SJSA1 (cell line): ENCODE results near the gene ZNF277. TPM values are rescaled to one million over a fixed set of nuclear protein-coding genes. Genes with fewer than 3 reads are reported as not detected.
A peak's percentile ranks its signal among the peaks of the same experiment; 100 is the strongest.

ENCODE experiments used
- DNase-seq, 2 experiments: peaks; one replicate each; pipeline ENCODE4 v3.0.0-alpha.2; 2015 to 2020; ENCODE audit warnings: low spot score in 2 of 2, low read depth in 1 of 2
- H3K27ac ChIP-seq: fragments of 250-450 bp; sonication (Bioruptor Pico); 2 replicates; pipeline ENCODE4 v1.5.1; 2020; ENCODE audit warnings: mild to moderate bottlenecking, moderate library complexity
- H3K27me3 ChIP-seq: fragments of 250-450 bp; sonication (Bioruptor Pico); replicated peaks from 2 replicates; pipeline ENCODE4 v1.5.1; 2020; ENCODE audit warnings: mild to moderate bottlenecking, moderate library complexity
- H3K36me3 ChIP-seq: fragments of 250-450 bp; sonication (Bioruptor Pico); 2 replicates; pipeline ENCODE4 v1.5.1; 2020; ENCODE audit warnings: mild to moderate bottlenecking
- H3K4me1 ChIP-seq: fragments of 250-450 bp; sonication (Bioruptor Pico); replicated peaks from 2 replicates; pipeline ENCODE4 v1.6.1; 2021; ENCODE audit warnings: mild to moderate bottlenecking
- H3K4me3 ChIP-seq: fragments of 250-450 bp; sonication (Bioruptor Pico); 2 replicates; pipeline ENCODE4 v1.5.1; 2020; ENCODE audit warnings: mild to moderate bottlenecking
- H3K9me3 ChIP-seq: fragments of 250-450 bp; sonication (Bioruptor Pico); replicated peaks from 2 replicates; pipeline ENCODE4 v1.5.1; 2020; ENCODE audit warnings: mild to moderate bottlenecking
- total RNA-seq: library from RNA; depleted of rRNA; stranded (reverse); fragments of >200 nt; shearing (Covaris generic); gene quantifications from 2 replicates; pipeline ENCODE4 v1.2.3, GENCODE V29; 2014

The ZNF277 gene
- total RNA-seq, 1 experiment from 2014 or later = 14.7 TPM

DNA sequence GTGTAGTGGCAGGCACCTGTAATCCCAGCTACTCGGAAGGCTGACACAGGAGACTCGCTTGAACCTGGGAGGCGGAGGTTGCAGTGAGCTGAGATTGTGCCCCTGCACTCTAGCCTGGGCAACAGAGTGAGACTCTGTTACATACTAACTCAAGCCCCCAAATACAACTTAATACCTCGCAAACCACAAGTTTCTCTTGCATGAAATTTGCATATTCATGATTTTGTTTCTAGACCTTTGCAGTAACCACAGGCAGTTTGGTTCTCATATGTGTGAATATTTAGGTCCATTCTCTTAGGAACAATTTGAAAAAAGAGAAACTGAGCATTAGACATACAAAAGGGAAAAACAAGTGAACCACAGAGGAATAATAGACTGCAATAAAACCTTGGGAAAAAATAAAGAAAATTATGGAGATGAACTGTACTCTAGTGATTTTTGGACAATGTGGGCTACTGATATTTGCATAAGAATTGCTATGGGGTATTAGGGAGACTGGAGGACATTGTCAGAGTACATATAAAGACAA is 77.0 kb downstream of the ZNF277 start:
- Histone ChIP-seq H3K4me1 (no peaks in the 10 kb centered on the region), H3K27ac (no peak overlapping the region), H3K4me3 (no peak overlapping the region), H3K27me3 (no peaks in the 10 kb centered on the region), H3K36me3 (no peaks in the 10 kb centered on the region), H3K9me3 (no peaks in the 10 kb centered on the region)
- DNase-seq = no peak

DNA sequence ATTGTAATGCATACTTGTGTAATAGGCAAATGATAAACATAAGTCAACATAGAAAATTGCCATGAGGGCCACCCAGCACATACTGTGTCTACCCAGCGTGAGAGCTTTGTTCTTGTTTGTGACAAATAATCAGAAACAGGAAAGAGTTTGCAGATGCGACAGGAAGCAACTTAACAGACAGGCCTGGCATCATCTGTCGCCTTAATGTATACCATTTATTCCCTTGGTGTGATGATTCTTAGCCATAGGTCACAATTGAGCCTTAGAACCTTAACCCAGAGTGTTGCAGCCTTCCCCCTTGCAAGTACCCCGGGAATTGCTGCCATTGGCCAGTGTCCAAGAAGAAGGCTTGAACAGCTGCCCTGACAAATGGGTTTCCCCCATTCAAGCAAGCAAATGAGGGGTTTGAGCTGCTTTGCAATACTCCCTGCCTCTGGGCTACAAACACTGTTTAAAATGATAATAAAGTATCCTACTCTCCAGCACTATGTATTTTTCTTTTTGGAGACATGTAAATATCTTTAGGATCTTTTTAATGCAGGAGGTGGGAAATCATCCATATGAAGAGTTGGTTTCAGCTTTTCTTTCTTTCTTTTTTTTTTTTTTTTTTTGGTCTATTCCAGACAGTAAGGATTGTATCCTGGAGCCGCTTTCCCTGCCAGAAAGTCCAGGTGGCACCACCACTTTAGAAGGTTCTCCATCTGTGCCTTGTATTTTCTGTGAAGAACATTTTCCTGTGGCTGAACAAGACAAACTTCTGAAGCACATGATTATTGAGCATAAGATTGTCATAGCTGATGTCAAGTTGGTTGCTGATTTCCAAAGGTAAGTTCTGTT is 80.0 kb downstream of the ZNF277 start:
- Histone ChIP-seq H3K27me3 (no peaks in the 10 kb centered on the region), H3K9me3 (no peaks in the 10 kb centered on the region), H3K4me1 (peaks cover 7% of the 10 kb centered on the region), H3K36me3 (no peaks in the 10 kb centered on the region), H3K4me3 (no peak overlapping the region), H3K27ac (no peak overlapping the region)
- DNase-seq = no peak

DNA sequence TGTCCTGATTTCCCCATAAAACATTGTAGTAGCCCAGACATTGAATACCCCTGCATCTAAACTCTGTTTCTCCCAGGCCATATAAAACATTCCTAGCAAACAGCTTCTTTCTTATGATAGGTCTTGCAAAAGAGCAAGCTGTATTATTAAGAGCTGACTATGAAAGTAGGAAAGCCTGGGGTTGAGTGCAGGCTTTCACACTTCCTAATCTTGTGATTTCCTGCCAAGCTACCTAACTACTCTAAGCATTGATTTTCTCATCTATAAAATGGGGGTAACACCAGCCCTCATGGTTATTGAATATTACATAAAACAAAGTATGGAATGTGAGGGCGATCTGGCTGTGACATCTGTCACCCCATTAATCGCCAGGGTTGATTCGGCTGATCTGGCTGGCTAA is 81.8 kb downstream of the ZNF277 start:
- H3K27ac ChIP-seq = no peak overlapping the region
- no peak for DNase-seq
- H3K36me3 ChIP-seq = no peaks in the 10 kb centered on the region
- H3K4me1 ChIP-seq = peaks cover 7% of the 10 kb centered on the region
- no peaks in the 10 kb centered on the region for H3K9me3 ChIP-seq
- H3K27me3 ChIP-seq = no peaks in the 10 kb centered on the region
- H3K4me3 ChIP-seq = no peak overlapping the region

DNA sequence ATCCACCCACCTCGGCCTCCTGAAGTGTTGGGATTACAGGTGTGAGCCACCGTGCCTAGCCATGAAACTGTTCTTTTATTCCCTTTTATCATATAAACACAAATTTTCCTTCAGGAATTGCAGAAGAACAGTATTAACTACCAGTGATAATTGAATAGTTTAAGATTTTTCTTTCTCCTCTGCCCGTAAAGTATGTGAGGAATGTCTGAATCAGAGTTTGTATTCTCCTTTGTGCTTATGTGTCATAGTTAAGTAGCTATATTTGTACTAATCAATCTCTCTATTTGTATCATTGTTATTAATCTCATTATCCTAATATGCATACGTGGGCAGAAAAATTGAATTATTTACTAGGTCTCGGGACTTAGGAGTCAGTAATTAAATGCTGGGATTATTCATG is 83.6 kb downstream of the ZNF277 start:
- peak in 1 of 2 experiments; percentile 16 for DNase-seq
- H3K27ac ChIP-seq = no peak overlapping the region
- no peaks in the 10 kb centered on the region for H3K27me3 ChIP-seq
- no peaks in the 10 kb centered on the region for H3K9me3 ChIP-seq
- H3K36me3 ChIP-seq = no peaks in the 10 kb centered on the region
- no peak overlapping the region for H3K4me3 ChIP-seq
- H3K4me1 ChIP-seq = peaks cover 7% of the 10 kb centered on the region

DNA sequence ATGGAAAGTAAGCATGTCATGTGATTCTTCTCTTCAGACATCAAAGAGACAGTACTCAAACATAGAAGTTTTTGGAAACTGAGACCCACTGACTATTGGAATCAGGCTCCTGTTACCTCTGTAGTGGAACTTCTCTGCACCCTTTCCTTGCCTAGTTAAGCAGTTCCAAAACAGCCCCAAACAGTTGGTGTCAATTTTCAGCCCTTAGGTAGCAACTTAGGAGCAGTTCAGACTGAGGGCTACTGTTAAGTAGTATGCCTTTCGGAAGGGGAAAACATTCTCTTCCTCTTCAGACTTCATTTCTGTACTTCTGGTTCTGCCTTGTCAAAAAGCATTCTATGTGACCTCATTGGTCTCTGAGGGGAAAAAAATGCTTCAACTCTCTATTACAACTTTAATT is 85.7 kb downstream of the ZNF277 start:
- no peak for DNase-seq
- H3K9me3 ChIP-seq = no peaks in the 10 kb centered on the region
- no peaks in the 10 kb centered on the region for H3K36me3 ChIP-seq
- no peaks in the 10 kb centered on the region for H3K27me3 ChIP-seq
- H3K4me1 ChIP-seq = peaks cover 7% of the 10 kb centered on the region
- no peak overlapping the region for H3K27ac ChIP-seq
- no peak overlapping the region for H3K4me3 ChIP-seq

DNA sequence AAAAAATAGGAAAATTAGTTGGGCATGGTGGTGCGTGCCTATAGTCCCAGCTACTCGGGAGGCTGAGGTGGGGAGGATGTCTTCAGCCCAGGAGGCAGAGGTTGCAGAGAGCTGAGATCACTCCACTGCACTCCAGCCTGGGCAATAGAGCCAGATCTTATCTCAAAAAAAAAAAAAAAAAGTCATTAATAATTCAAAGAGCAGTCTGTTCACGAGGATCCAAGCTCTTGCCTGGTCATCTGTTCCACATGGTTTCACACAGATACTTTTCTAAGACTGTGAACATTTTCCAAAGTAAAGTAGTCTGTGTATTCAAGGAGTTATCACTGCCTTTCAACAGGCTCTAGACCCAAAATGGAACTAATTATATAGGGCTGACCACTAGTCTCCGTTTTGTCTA is 86.9 kb downstream of the ZNF277 start:
- Histone ChIP-seq H3K27me3 (no peaks in the 10 kb centered on the region), H3K4me3 (no peak overlapping the region), H3K36me3 (no peaks in the 10 kb centered on the region), H3K27ac (no peak overlapping the region), H3K4me1 (peaks cover 7% of the 10 kb centered on the region), H3K9me3 (no peaks in the 10 kb centered on the region)
- no peak for DNase-seq

DNA sequence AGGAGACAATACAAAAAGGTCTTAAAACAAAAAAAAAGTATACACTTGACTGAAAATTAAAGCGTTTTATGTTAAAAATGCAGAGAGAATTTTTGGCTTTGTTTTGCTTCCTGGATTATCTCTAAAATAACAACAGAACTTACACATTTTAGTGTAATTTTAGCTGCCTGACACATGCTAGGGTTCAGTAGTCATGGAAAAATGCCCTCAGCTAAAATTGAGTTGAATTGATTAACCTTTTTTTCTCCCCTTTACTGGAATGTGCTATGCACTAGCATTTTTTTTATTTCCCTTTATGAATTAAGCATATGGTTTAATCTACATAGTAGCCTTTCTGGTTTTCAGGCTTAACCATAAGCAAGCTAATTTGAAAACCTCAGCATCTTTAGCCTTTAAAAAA is 89.9 kb downstream of the ZNF277 start:
- Histone ChIP-seq H3K9me3 (no peaks in the 10 kb centered on the region), H3K27ac (no peak overlapping the region), H3K36me3 (no peaks in the 10 kb centered on the region), H3K4me1 (no peaks in the 10 kb centered on the region), H3K4me3 (no peak overlapping the region), H3K27me3 (no peaks in the 10 kb centered on the region)
- DNase-seq = no peak

DNA sequence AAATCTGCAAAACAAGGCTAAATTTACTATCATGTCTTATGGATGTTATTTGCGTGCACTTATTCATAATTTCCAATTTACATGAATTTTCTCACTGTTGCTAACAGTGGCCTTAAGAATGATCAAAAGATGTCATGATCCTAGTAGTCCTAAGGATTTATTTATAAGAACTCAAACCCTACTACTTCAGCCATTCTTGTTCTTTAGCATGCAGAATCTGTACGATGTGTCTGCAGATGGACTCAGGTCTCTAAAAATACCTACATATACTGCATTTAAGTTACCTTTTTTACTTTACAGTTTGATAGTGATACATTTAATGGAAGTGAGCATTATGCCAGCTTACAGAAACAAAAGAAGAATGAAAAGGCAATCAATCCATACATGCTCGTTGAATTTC is 91.2 kb downstream of the ZNF277 start:
- Histone ChIP-seq H3K4me3 (no peak overlapping the region), H3K9me3 (no peaks in the 10 kb centered on the region), H3K27me3 (no peaks in the 10 kb centered on the region), H3K4me1 (no peaks in the 10 kb centered on the region), H3K36me3 (no peaks in the 10 kb centered on the region), H3K27ac (no peak overlapping the region)
- DNase-seq = no peak

DNA sequence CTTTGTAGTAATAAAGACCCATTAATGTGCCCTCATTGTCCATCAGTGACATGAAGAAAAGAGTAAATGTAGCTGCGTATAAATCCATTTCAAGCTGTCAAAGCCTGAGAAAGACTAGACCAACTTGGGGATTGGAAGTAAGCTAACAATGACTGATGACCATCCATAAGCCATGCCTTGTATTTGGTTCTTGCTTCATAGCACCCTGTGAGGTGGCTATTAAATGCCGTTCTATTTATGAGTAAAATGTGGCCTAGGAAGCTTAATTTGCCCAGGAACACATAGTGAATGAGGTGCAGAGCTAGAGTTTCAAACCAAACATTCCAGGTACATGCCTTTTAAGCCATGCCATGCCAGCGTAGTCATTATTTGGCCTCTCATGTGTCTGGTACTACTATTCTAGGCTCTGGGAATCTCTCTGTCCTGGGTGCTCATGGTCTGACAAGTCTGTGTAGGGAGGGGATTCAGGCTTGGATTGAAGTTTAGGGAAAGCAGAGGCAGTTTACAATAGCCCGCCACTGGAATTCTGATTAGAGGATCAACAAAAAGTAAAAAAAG is 92.1 kb downstream of the ZNF277 start:
- Histone ChIP-seq H3K27ac (no peak overlapping the region), H3K4me3 (no peak overlapping the region), H3K27me3 (no peaks in the 10 kb centered on the region), H3K36me3 (no peaks in the 10 kb centered on the region), H3K4me1 (no peaks in the 10 kb centered on the region), H3K9me3 (no peaks in the 10 kb centered on the region)
- no peak for DNase-seq

DNA sequence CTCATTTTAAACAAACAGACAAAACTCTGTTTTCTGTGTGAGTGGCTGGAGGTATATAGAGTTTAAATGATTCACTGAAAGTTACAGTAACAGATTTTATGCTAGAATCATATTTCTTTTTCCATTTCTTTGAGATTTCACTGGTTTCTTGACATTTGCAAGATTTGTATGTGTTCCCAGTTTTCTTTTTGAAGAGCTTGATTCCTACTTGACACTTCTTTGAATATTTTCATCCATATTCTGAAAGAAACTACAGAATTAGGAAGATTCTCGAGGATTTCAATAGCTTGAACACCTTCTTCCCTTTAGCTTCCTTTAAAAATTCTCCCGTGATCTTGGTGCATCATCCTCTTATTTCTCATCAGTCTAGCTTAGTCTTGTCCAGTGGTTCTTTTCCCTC is 93.6 kb downstream of the ZNF277 start:
- Histone ChIP-seq H3K4me1 (no peaks in the 10 kb centered on the region), H3K27me3 (no peaks in the 10 kb centered on the region), H3K27ac (no peak overlapping the region), H3K4me3 (no peak overlapping the region), H3K9me3 (no peaks in the 10 kb centered on the region), H3K36me3 (no peaks in the 10 kb centered on the region)
- no peak for DNase-seq

DNA sequence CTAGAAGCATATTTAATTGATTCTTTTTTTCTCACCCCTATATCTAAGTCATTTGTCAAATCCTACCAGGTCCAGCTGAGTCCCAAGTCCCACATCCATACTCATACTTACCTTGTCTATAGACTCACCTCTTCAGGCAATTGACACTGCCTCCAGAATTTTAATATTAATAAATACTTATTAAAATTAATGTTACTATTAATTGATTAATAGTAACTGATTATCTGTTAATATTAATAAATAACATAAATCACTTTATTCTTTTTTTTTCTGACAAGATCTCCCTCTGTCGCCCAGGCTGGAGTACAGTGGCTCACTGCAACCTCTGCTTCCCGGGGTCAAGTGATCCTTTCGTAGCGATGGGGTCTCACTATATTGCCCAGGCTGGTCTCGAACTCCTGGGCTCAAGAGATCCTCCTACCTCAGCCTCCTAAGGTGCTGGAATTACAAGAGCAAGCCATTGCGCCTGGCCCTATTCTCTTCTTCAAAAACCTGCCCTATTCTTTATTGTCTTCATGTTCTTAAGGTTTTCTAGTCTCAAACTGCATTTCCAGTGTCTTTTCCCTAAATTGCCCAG is 94.4 kb downstream of the ZNF277 start:
- Histone ChIP-seq H3K36me3 (no peaks in the 10 kb centered on the region), H3K4me3 (no peak overlapping the region), H3K27ac (no peak overlapping the region), H3K9me3 (no peaks in the 10 kb centered on the region), H3K27me3 (no peaks in the 10 kb centered on the region), H3K4me1 (no peaks in the 10 kb centered on the region)
- no peak for DNase-seq

DNA sequence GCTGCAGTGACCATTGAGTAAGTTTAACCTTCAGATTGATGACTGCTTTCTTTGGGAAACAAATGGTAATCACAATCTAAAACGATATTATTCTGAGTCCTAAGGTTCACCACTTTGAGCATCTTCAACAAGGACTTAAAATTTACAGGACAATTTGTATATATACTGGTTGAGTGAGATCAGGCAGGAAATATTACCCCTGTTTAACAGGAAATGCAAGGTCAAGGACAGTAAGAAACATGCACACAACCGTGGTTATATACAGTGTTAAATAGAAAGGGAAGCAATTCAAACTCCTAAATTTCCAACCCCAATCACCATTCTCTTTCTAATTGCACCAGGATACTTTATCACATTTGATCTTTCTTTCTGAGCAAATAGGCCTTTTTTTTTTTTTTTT is 96.1 kb downstream of the ZNF277 start:
- DNase-seq = no peak
- no peaks in the 10 kb centered on the region for H3K36me3 ChIP-seq
- H3K9me3 ChIP-seq = no peaks in the 10 kb centered on the region
- H3K4me3 ChIP-seq = no peak overlapping the region
- H3K27ac ChIP-seq = no peak overlapping the region
- H3K4me1 ChIP-seq = no peaks in the 10 kb centered on the region
- no peaks in the 10 kb centered on the region for H3K27me3 ChIP-seq

DNA sequence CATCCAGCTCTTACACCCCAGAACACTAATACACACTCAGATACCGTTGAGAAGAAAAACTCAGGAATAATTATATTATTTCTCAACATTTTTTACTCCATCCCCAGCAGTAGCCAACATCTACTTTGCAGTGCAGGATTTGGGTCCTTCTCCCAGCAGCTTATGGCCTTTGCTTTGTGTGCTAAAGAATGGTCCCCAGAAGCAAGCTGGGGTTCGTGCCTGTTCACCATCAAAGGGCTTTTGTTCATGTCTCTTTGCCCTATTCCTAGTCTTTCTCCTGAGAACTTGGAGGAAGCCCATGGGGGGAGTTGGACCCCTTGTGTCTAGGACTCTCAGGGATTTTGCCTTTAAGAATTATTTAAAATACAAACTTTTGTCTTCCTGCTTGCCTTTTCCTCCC is 100.4 kb downstream of the ZNF277 start:
- DNase-seq = no peak
- H3K27me3 ChIP-seq = no peaks in the 10 kb centered on the region
- no peaks in the 10 kb centered on the region for H3K9me3 ChIP-seq
- H3K4me1 ChIP-seq = no peaks in the 10 kb centered on the region
- no peaks in the 10 kb centered on the region for H3K36me3 ChIP-seq
- no peak overlapping the region for H3K4me3 ChIP-seq
- H3K27ac ChIP-seq = no peak overlapping the region

DNA sequence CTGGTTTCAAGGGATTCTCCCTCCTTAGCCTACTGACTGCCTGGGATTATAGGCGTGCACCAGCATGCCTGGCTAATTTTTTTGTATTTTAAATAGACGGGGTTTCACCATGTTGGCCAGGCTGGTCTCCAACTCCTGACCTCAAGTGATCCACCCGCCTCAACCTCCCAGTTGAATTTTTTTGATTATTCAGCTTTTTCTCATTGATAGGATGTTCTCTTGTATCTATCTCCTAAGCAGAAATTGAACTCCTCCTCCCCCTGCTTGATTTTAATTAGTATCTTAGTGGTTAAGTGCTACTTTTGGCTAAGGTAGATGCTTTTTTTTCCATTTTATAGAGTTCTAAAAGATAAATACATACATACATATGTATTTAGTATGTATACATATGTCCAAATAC is 101.0 kb downstream of the ZNF277 start:
- H3K36me3 ChIP-seq = no peaks in the 10 kb centered on the region
- no peak overlapping the region for H3K4me3 ChIP-seq
- no peaks in the 10 kb centered on the region for H3K4me1 ChIP-seq
- DNase-seq = no peak
- no peak overlapping the region for H3K27ac ChIP-seq
- H3K9me3 ChIP-seq = no peaks in the 10 kb centered on the region
- no peaks in the 10 kb centered on the region for H3K27me3 ChIP-seq
